Fibroblast of pulmonary artery (primary cell): ENCODE data around the gene RARA.

Experiments used
- DNase-seq: peaks from one replicate; pipeline ENCODE4 v3.0.0-alpha.2; 2010; ENCODE audit warnings: low read depth
- H3K4me3 ChIP-seq: replicated peaks from 2 replicates; pipeline ENCODE4 v1.5.1; 2011; ENCODE audit warnings: low read depth, mild to moderate bottlenecking, control low read depth, low read length, moderate library complexity
- TF ChIP-seq, protein P1 (sequence below): IDR thresholded peaks from 2 replicates; pipeline ENCODE4 v1.5.1; 2011; ENCODE audit warnings: mild to moderate bottlenecking, control low read depth, low read length, inconsistent platforms; ENCODE audit errors: missing control alignments

RARA gene

DNA sequence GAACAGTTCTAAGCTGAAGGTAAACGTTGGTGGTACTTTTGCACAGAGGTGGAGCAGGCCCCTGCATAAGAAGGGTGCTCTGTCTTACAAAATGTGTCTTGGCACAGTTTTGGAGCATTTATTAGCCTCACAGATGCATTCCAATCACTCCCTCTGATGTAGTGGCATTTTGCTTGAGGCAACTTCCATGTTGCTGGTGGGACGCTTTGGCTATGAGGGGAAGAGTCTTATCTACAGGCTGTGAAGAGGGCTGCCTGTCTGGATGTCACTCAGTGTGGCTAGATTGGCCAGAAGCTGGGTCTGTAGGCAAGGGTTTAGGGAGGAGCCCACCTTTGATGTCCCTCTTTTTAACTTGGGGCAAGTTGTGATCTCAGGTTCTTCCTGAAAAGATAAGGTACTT is 2.6 kb upstream of the RARA start:
- TF ChIP-seq, protein P1, sequence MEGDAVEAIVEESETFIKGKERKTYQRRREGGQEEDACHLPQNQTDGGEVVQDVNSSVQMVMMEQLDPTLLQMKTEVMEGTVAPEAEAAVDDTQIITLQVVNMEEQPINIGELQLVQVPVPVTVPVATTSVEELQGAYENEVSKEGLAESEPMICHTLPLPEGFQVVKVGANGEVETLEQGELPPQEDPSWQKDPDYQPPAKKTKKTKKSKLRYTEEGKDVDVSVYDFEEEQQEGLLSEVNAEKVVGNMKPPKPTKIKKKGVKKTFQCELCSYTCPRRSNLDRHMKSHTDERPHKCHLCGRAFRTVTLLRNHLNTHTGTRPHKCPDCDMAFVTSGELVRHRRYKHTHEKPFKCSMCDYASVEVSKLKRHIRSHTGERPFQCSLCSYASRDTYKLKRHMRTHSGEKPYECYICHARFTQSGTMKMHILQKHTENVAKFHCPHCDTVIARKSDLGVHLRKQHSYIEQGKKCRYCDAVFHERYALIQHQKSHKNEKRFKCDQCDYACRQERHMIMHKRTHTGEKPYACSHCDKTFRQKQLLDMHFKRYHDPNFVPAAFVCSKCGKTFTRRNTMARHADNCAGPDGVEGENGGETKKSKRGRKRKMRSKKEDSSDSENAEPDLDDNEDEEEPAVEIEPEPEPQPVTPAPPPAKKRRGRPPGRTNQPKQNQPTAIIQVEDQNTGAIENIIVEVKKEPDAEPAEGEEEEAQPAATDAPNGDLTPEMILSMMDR, result no peak
- no peak for DNase-seq
- H3K4me3 ChIP-seq, result no peak overlapping the region

DNA sequence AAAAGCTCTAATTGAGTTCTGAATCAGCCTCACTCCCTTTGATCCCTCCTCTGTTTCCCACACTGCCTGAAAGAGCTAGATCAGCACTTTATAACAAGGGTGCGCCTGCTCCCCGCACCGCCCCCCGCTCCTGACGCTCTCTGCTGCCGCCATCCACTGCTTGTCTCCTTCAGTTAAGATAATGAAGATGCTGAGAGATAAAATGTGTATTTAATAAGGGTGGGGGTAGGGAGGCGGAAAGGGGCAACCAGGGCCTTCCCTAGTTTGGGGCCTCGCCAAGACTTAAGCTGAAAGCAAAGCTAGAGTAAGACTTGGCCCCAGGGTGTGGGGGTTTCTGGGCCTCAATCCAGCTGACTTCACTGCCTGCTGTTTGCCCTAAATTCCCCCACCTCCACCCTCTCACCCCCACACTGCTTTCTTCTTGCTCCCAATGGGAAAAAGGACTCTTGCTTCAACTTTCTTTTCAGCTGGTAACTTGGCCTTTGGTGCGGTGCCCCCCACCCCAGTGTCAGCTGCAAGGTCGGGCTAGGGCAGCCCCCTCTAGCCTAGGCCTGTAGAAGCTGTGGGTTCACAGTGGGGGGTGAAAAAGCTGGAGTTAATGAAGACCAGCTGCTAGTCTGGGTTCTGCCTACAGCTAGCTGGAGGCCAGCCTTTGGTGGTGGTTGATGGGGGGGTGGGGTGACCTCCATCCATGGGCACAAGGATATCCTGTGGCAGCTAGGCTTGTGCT is 1.8 kb upstream of the RARA start:
- no peak overlapping the region for H3K4me3 ChIP-seq
- TF ChIP-seq, protein P1, result no peak
- no peak for DNase-seq

DNA sequence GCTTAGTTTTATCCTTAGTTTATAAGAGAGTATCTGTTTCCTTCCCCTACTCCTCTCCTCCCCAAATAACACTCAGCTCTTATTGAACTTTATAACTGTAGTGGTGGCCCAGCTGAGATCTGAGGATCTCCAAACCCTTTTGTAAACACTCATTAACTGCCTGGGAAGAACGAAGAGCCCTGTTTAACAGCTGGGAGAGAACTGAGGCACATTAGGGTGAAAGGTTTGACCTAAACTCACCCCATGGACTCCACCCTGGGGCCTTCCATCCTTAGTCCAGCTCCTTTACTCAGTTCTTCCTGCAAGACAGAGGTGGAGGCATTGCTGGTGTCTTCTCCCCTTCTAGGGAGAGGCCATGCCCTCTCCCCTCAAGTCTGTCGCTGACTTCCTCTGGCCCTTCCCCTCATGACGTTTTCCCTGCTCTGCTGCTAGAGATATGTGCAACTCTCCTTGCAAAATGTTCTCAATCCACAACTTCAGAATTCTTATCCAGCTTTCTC is 1.2 kb upstream of the RARA start:
- DNase-seq, result peak; percentile 51
- no peak overlapping the region for H3K4me3 ChIP-seq
- TF ChIP-seq, protein P1, result no peak

DNA sequence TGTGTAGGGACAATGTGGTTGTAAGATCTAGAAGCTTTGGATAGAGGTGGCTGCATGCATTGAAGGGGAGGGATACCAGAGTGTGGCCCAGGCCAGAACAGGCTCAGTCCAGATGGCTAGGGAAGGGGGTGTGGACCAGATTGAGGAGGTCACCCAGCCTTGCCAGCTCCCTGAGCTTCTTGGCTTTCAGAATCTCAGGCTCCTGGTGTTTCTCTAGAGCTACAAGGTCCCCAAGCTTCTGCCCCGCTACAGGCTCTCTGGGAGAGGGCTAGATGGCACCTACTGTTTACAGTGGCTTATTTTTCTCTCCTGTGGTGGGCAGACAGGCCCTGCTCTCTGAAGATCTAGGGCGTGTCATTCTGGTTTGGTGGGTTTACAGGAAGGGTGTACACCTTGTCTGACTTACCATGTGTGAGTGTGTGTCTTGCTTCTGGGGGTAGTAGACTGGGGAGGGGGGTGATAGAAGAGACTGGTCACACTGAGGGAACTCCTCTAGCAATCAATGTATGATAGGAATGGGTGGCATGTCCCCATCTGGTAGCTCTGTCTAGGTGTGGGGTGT is 1.1 kb downstream of the RARA start:
- DNase-seq, result no peak
- no peak overlapping the region for H3K4me3 ChIP-seq
- TF ChIP-seq, protein P1, result no peak

DNA sequence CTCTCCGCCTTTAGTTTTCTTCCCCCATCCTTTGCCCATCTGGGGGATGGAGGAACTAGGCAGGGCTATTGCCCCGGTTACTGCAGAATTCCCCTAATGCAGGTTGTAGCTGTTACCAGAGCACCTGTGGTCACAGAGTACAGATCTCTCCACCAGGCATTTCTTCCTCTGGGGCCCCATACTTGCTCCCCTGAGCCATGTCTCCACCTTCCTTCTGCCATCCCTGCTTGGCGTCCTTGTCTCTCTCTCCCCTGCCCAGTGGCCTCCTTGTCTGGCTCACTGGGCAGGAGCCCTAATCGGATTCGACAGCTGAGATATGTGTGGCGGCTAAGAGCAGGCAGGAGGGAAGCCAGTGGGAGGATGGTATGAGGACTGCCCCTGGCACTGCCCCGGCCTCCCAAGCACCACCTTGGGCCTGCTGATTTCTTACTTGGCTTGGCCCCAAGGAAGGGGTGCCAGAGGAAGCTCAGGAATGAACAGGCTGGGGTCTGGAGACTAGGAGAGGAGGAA is 2.0 kb downstream of the RARA start:
- TF ChIP-seq, protein P1, result no peak
- DNase-seq, result no peak
- H3K4me3 ChIP-seq, result no peak overlapping the region

DNA sequence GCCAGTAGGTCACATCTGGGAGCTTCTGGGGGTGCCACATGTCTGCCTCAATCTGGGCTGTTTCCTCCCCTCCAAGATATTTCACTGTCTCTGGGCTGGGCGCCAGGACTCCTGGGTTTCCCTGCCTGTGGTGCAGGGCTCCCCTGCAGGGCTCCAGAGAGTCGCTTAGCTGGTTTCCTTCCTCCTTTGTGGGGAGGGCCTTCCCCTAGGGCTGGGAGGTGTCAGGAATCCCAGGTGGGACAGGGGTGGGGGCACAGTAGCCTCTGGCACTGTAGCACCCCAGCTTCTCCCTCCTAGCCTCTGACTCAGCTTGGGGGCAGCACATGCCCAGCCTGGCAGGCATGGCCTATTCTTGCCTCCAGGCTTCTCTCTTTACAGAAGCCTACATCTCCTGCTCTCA is 2.6 kb downstream of the RARA start:
- TF ChIP-seq, protein P1, result no peak
- H3K4me3 ChIP-seq, result no peak overlapping the region
- DNase-seq, result no peak
